Esophagus muscularis mucosa (tissue), 4 donors: ENCODE data around the gene PLXDC2. TPM values are rescaled to one million over a fixed set of nuclear protein-coding genes. Genes with fewer than 3 reads are reported as not detected.

Experiments
- DNase-seq: peaks from one replicate; pipeline ENCODE4 v3.0.0-alpha.2; 2017; ENCODE audit errors: extremely low spot score
- H3K27ac ChIP-seq, 4 donors: fragments of 200-600 bp; sonication (generic); replicated peaks in 1 of 4; 1 replicate in 3 of 4; 2 replicates in 1 of 4; pipeline ENCODE4 v1.5.1; 2016 to 2019; ENCODE audit warnings: mild to moderate bottlenecking in 1 of 4
- H3K27me3 ChIP-seq, 4 donors: fragments of 200-600 bp; sonication (generic); one replicate each; pipeline versions ENCODE4 v1.5.1 to v1.6.0; 2016 to 2019
- H3K36me3 ChIP-seq, 4 donors: fragments of 200-600 bp; sonication (generic); one replicate each; pipeline ENCODE4 v1.5.1; 2016 to 2019
- H3K4me1 ChIP-seq, 4 donors: fragments of 200-600 bp; sonication (generic); one replicate each; pipeline ENCODE4 v1.5.1; 2016 to 2019
- H3K4me3 ChIP-seq, 4 donors: fragments of 200-600 bp; sonication (generic); 1 replicate in 2 of 4; 2 replicates in 2 of 4; pipeline ENCODE4 v1.5.1; 2016 to 2019; ENCODE audit warnings: mild to moderate bottlenecking in 4 of 4, moderate library complexity in 1 of 4
- H3K9me3 ChIP-seq, 4 donors: fragments of 200-600 bp; sonication (generic); 1 replicate in 3 of 4; 2 replicates in 1 of 4; pipeline ENCODE4 v1.5.1; 2016 to 2019
- CTCF ChIP-seq, 3 experiments: fragments of 200-600 bp in 2 of 3; fragments of 450-650 bp in 1 of 3; sonication (generic) in 2 of 3; IDR thresholded peaks; one replicate each; pipeline ENCODE4 v1.5.1; 2017 to 2019; ENCODE audit warnings: antibody characterized with exemption in 3 of 3, mild to moderate bottlenecking in 2 of 3, moderate library complexity in 1 of 3
- EP300 ChIP-seq: sonication (generic); formaldehyde crosslinking; IDR thresholded peaks from one replicate; pipeline ENCODE4 v1.6.1; 2017; ENCODE audit warnings: antibody characterized with exemption
- POLR2A ChIP-seq: fragments of 450-650 bp; IDR thresholded peaks from one replicate; pipeline ENCODE4 v1.6.1; 2017; ENCODE audit warnings: antibody characterized with exemption, moderate library complexity, mild to moderate bottlenecking, low read depth
- POLR2AphosphoS5 ChIP-seq, 2 donors: sonication (generic); formaldehyde crosslinking; IDR thresholded peaks; one replicate each; pipeline ENCODE4 v1.6.1; 2017; ENCODE audit warnings: antibody characterized with exemption in 2 of 2
- WGBS: methylation state at CpG from one replicate; pipeline ENCODE4 v1.1.5; 2018; 5-methylcytosine and 5-hydroxymethylcytosine counted together
- intact Hi-C: fragments of 100-400 bp; cut with DNase I; formaldehyde crosslinking; loops from one replicate; pipeline ENCODE4 v1.15.1; 2023
- total RNA-seq, 4 donors: library from RNA; depleted of rRNA; stranded (reverse); fragments of >200 nt; gene quantifications; one replicate each; pipeline versions ENCODE4 v1.1.0 to v1.2.1, GENCODE V29; 2016

Gene PLXDC2
- total RNA-seq, 4 donors from 2014 or later: 28.7 to 54.2 (median 42.4) TPM

DNA sequence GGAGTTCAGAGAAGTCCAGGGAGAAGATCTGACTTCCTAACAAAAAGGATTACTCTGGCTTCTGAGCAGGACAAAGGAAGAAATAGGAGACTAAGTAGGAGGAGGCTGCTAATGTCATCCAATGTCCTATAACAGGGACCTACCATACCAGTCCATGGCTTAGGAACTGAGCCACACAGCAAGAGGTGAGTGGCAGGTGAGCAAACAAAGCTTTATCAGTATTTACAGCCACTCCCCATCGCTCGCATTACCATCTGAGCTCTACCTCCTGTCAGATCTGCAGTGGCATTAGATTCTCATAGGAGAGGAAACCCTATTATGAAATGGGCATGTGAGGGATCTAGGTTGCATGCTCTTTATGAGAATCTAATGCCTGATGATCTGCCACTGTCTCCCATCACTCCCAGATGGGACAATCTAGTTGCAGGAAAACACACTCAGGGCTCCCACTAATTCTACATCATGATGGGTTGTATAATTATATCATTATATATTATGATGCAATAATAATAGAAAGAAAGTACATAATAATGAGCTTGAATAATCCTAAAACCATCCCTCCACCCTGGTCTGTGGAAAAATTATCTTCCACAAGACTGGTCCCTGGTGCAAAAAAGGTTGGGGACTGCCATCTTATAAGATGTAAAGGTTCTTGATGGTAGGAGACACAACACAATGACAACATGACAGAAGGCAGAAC lies 487.4 kb downstream of the PLXDC2 start:
- H3K9me3 ChIP-seq: no peaks in the 10 kb centered on the region
- no peaks in the 10 kb centered on the region for H3K36me3 ChIP-seq
- H3K4me3 ChIP-seq: no peak overlapping the region
- 95% methylated on average over 2 of the region's 2 CpGs for WGBS
- peaks cover 0 to 6% (median 0%) of the 10 kb centered on the region in 4 donors for H3K4me1 ChIP-seq
- intact Hi-C loops: no loop called here
- H3K27ac ChIP-seq: no peak overlapping the region
- no peaks in the 10 kb centered on the region for H3K27me3 ChIP-seq
- DNase-seq: no peak
- TF ChIP-seq EP300 (no peak), POLR2A (no peak), CTCF (IDR thresholded peaks at IDR 0.05) (no peak), POLR2AphosphoS5 (IDR thresholded peaks at IDR 0.05) (no peak)

DNA sequence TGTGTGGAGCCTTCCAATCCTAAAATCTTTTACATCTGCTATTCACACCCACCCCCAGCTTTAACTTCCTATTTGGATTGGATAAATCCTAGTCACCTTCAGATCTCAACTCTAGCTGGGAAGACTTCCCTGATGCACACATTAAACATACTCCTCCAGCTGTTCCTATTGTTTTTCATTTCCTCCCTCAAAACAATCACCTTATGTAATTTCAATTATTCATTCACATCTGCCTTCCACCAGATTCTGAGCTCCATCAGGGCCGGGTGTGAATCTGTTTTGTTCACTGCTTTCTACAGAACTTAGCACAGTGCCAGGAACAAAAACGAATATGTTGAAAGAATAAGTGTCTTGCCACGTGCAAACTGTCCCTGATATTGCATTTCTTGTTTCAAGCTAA lies 497.4 kb downstream of the PLXDC2 start:
- 19% methylated on average over 3 of the region's 3 CpGs for WGBS
- Histone ChIP-seq H3K27me3 (no peaks in the 10 kb centered on the region), H3K9me3 (no peaks in the 10 kb centered on the region), H3K36me3 (no peaks in the 10 kb centered on the region), H3K4me1 (no peaks in the 10 kb centered on the region), H3K4me3 (no peak overlapping the region), H3K27ac (no peak overlapping the region)
- no peak for TF ChIP-seq CTCF (IDR thresholded peaks at IDR 0.05)
- no peak for TF ChIP-seq EP300
- TF ChIP-seq POLR2A: no peak
- TF ChIP-seq POLR2AphosphoS5 (IDR thresholded peaks at IDR 0.05): no peak
- intact Hi-C loops: no loop called here
- peak; percentile 64 for DNase-seq

GRCh38 chr10:20314431-20314830 lies 498.2 kb downstream of the PLXDC2 start:
- H3K27me3 ChIP-seq: no peaks in the 10 kb centered on the region
- H3K9me3 ChIP-seq: no peaks in the 10 kb centered on the region
- TF ChIP-seq POLR2A: no peak
- no peak for TF ChIP-seq EP300
- no peak for TF ChIP-seq POLR2AphosphoS5 (IDR thresholded peaks at IDR 0.05)
- no peak for TF ChIP-seq CTCF (IDR thresholded peaks at IDR 0.05)
- intact Hi-C loops: no loop called here
- H3K4me1 ChIP-seq: no peaks in the 10 kb centered on the region
- H3K36me3 ChIP-seq: no peaks in the 10 kb centered on the region
- DNase-seq: peak; percentile 3
- H3K27ac ChIP-seq: no peak overlapping the region
- no peak overlapping the region for H3K4me3 ChIP-seq
- WGBS: 83% methylated on average over 3 of the region's 3 CpGs

- TF ChIP-seq CTCF (IDR thresholded peaks at IDR 0.05) (no peak), POLR2A (no peak), POLR2AphosphoS5 (IDR thresholded peaks at IDR 0.05) (no peak), EP300 (no peak)
Observed at GRCh38 chr10:20327954-20328353, 511.7 kb downstream of the PLXDC2 start.

DNA sequence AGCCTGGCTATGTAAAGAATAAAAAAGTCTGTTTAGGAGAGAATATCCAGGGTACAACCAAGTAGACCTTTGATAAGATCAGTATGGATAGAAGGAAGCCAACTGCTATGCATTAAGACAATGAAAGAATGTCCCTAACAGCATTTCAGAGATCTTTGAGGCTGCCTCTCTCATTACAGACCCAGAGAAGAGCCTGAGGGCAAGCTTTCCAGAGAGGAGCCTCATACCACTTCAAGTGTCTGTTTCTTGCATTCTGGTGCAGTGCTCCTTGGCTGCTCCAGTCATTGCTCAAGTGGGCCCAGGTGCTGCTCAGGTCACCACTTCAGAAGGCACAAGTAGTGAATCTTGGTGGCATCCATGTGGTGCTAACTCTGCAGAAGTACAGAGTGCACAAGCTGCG lies 514.0 kb downstream of the PLXDC2 start:
- no peaks in the 10 kb centered on the region for H3K27me3 ChIP-seq
- H3K9me3 ChIP-seq: peaks cover 0 to 10% (median 3%) of the 10 kb centered on the region in 4 donors
- no peak for TF ChIP-seq CTCF (IDR thresholded peaks at IDR 0.05)
- TF ChIP-seq EP300: no peak
- no peak for TF ChIP-seq POLR2A
- no peak for TF ChIP-seq POLR2AphosphoS5 (IDR thresholded peaks at IDR 0.05)
- no peaks in the 10 kb centered on the region for H3K4me1 ChIP-seq
- WGBS: 100% methylated on average over 1 of the region's 1 CpG
- no peaks in the 10 kb centered on the region for H3K36me3 ChIP-seq
- H3K4me3 ChIP-seq: no peak overlapping the region
- intact Hi-C loops: no loop called here
- H3K27ac ChIP-seq: no peak overlapping the region
- no peak for DNase-seq

More at GRCh38 chr10:20327954-20328353, 511.7 kb downstream of the PLXDC2 start:
- Histone ChIP-seq H3K27me3 (no peaks in the 10 kb centered on the region), H3K4me3 (no peak overlapping the region), H3K27ac (no peak overlapping the region), H3K4me1 (no peaks in the 10 kb centered on the region), H3K36me3 (no peaks in the 10 kb centered on the region), H3K9me3 (peaks cover 0 to 10% (median 3%) of the 10 kb centered on the region in 4 donors)
- DNase-seq: no peak
- 85% methylated on average over 3 of the region's 3 CpGs for WGBS
- intact Hi-C loops: no loop called here
